ENCODE results near the gene RMI2. TPM values are rescaled to one million over a fixed set of nuclear protein-coding genes. Genes with fewer than 3 reads are reported as not detected.

RMI2 gene
- total and polyA plus RNA-seq, 2 of the 8 experiments (the other 6 are each of a cell fraction or from before 2014, with no cell fraction given), result 58.2 to 96.0 TPM

GRCh38 chr16:11326084-11326736, 19.0 kb upstream of the RMI2 start (continued):
- TF ChIP-seq RNF2 (IDR thresholded peaks at IDR 0.05; ENCODE audit: borderline replicate concordance, low read depth, low read length, missing control alignments, poor library complexity, severe bottlenecking) (no peak), EP300 (IDR thresholded peaks at IDR 0.05; ENCODE audit: borderline replicate concordance in 1 of 2, low read depth in 2 of 2, low read length in 2 of 2) (no peak), CHD2 (IDR thresholded peaks at IDR 0.05; ENCODE audit: low read length) (no peak), YY1 (IDR thresholded peaks at IDR 0.05; ENCODE audit: low read depth, low read length) (no peak), SIX5 (IDR thresholded peaks at IDR 0.05; ENCODE audit: low read depth, low read length) (no peak)
